Natural killer cell treated with Interleukin-12 subunit alpha and Interleukin-12 subunit beta and Interleukin-15 and Interleukin-18, amount 100 ng/mL, for 72 hours (primary cell): ENCODE results near the gene KNCN. TPM values are rescaled to one million over a fixed set of nuclear protein-coding genes. Genes with fewer than 3 reads are reported as not detected.
A peak's percentile ranks its signal among the peaks of the same experiment; 100 is the strongest.

ENCODE experiments used
- ATAC-seq, 2 donors: fragments of 150-1000 bp; cut with Tn5 transposase in 1 of 2; sonication (Bioruptor Pico), chemical (Tn5 transposase) in 1 of 2; 2 replicates each; pipeline ENCODE4 v1.10.0; 2021
- DNase-seq: peaks from one replicate; pipeline ENCODE4 v3.0.0; 2022; ENCODE audit warnings: low spot score
- H3K27ac Mint-ChIP-seq, 2 donors: 1 replicate in 1 of 2; 2 replicates in 1 of 2; pipeline ENCODE4 v1.8.0; 2022; ENCODE audit warnings: mixed read lengths in 2 of 2, mild to moderate bottlenecking in 1 of 2, moderate library complexity in 1 of 2
- H3K27me3 Mint-ChIP-seq, 2 donors: 1 replicate in 1 of 2; 2 replicates in 1 of 2; pipeline ENCODE4 v1.8.0; 2022; ENCODE audit warnings: mixed read lengths in 2 of 2
- H3K36me3 Mint-ChIP-seq: one replicate; pipeline ENCODE4 v1.8.0; 2022; ENCODE audit warnings: mixed read lengths
- H3K4me1 Mint-ChIP-seq, 2 donors: 1 replicate in 1 of 2; 2 replicates in 1 of 2; pipeline ENCODE4 v1.8.0; 2022; ENCODE audit warnings: low read depth in 2 of 2, mixed read lengths in 2 of 2, mild to moderate bottlenecking in 1 of 2
- H3K4me3 Mint-ChIP-seq: one replicate; pipeline ENCODE4 v1.8.0; 2022; ENCODE audit warnings: mixed read lengths
- H3K9me3 Mint-ChIP-seq: 2 replicates; pipeline ENCODE4 v1.8.0; 2022; ENCODE audit warnings: mixed read lengths
- total RNA-seq, 2 donors: library from RNA; stranded (reverse); gene quantifications; one replicate each; pipeline ENCODE4 v1.2.3, GENCODE V29; 2022

Gene KNCN
- total RNA-seq, 2 donors from 2014 or later, result not detected

DNA sequence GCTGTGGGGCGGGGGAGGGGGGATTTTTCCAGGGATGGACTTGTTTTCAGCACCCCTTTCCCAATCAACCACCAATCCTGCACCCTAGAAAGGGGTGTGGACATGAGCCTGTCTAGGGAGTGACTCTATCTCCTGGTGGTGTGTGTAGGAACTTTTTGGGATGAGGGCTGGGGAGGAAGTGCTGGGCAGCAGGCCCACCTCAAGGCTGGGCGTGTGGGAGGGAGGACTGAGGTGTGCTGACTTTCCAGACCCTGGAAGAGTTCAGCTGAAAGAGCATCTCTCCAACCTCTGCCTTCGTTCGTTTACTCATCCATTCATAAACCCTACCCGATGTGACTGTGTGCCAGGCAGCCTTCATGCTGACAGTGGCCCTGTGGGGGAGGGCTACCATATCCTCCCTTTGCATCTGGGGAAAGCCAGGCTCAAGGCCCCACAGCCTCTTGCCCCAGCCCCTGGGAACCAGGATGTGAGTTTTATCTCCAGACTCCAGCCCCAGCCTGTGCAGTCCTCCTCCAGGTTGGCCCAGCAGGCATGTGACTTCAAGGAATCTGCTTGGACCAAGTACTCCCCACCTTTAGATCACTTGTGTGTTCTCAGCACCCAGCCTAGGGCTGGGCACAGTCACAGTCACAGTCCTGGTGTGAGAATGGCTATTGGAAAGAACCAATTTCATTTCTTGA lies 6.7 kb downstream of the KNCN start:
- ATAC-seq (no peak), DNase-seq (no peak)
- Mint-ChIP-seq H3K4me1 (peaks cover 8 to 11% of the 10 kb centered on the region in 2 donors), H3K27ac (no peak overlapping the region), H3K27me3 (peaks cover 49 to 54% of the 10 kb centered on the region in 2 donors), H3K9me3 (no peaks in the 10 kb centered on the region), H3K4me3 (no peak overlapping the region), H3K36me3 (no peaks in the 10 kb centered on the region)

DNA sequence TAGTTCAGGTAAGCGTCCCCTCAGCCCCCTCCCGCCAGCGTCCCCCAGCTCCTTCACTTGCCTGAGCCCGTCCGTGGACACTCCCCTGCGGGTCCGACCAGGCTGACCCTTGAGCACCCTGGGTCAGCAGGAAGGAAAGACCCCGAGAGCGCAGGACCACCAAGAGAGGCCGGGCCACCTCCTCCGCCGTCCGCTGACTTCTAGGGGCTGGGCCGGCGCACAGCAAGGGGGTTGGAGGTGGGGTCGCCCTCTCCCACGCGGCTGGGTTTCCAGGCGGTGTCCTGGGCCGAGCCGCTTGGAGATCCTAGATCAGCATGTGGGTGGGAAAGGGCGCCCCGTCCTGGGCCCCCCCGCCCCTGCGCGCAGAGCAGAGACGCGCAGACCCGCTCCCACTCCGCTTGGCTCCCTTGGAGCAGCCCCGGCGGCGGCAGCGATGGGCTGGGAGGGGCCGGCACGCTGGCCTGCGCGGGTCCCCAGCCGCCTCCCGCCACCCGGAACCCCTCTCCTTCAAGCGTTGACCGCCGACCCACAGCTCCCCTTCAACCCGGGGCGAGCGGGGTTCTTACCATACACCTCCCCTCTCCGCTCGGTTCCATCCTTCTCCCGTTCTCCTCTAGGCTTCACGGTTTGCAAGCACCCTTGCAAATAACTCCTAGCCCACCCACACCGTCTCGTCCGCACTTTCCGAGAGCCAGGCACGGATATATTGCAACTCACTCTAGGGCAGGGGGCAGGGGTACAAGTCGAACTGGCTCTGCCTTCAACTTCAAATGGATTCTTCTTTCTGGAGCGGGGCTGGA lies 7.5 kb downstream of the KNCN start:
- no peak overlapping the region for H3K4me3 Mint-ChIP-seq
- H3K4me1 Mint-ChIP-seq, result peaks cover 3 to 5% of the 10 kb centered on the region in 2 donors
- no peaks in the 10 kb centered on the region for H3K36me3 Mint-ChIP-seq
- peaks cover 49 to 54% of the 10 kb centered on the region in 2 donors for H3K27me3 Mint-ChIP-seq
- ATAC-seq, result no peak
- no peaks in the 10 kb centered on the region for H3K9me3 Mint-ChIP-seq
- DNase-seq, result no peak
- H3K27ac Mint-ChIP-seq, result no peak overlapping the region

GRCh38 chr1:46543382-46543760 lies 8.1 kb downstream of the KNCN start:
- Mint-ChIP-seq H3K27ac (no peak overlapping the region), H3K4me1 (peaks cover 3 to 5% of the 10 kb centered on the region in 2 donors), H3K27me3 (peaks cover 50 to 57% of the 10 kb centered on the region in 2 donors), H3K9me3 (no peaks in the 10 kb centered on the region), H3K36me3 (no peaks in the 10 kb centered on the region), H3K4me3 (no peak overlapping the region)
- no peak for ATAC-seq
- no peak for DNase-seq

GRCh38 chr1:46539972-46540371 lies 11.5 kb downstream of the KNCN start:
- no peak for ATAC-seq
- no peak for DNase-seq
- no peaks in the 10 kb centered on the region for H3K36me3 Mint-ChIP-seq
- no peak overlapping the region for H3K27ac Mint-ChIP-seq
- peaks cover 45 to 56% of the 10 kb centered on the region in 2 donors for H3K27me3 Mint-ChIP-seq
- H3K4me3 Mint-ChIP-seq, result no peak overlapping the region
- H3K4me1 Mint-ChIP-seq, result peaks cover 3 to 5% of the 10 kb centered on the region in 2 donors
- H3K9me3 Mint-ChIP-seq, result no peaks in the 10 kb centered on the region

GRCh38 chr1:46538147-46538546 lies 13.3 kb downstream of the KNCN start:
- H3K9me3 Mint-ChIP-seq, result no peaks in the 10 kb centered on the region
- ATAC-seq, result no peak
- no peak for DNase-seq
- no peaks in the 10 kb centered on the region for H3K36me3 Mint-ChIP-seq
- peaks cover 4 to 5% of the 10 kb centered on the region in 2 donors for H3K4me1 Mint-ChIP-seq
- peaks cover 34 to 42% of the 10 kb centered on the region in 2 donors for H3K27me3 Mint-ChIP-seq
- no peak overlapping the region for H3K27ac Mint-ChIP-seq
- no peak overlapping the region for H3K4me3 Mint-ChIP-seq

DNA sequence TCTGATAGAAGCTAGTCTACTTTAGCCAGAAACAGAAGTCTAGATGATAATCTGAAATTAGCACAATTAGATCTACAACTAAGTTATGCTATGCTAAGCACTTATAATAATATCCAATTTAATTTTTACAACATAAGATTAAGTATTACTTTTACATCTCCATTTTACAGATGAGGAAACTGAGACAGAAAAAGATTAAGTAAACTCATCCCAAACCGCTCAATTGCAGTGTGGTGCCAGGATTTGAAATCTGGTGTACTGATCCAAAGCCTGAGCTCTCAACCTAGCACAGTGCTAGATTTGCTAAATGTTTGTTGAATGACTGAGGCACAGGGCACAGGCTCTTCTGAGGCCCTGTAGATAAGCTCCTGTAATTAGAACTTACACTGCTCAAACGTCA lies 13.8 kb downstream of the KNCN start:
- Mint-ChIP-seq H3K36me3 (no peaks in the 10 kb centered on the region), H3K4me3 (no peak overlapping the region), H3K27me3 (peaks cover 29 to 37% of the 10 kb centered on the region in 2 donors), H3K27ac (no peak overlapping the region), H3K4me1 (peaks cover 4 to 5% of the 10 kb centered on the region in 2 donors), H3K9me3 (no peaks in the 10 kb centered on the region)
- DNase-seq, result no peak
- ATAC-seq, result no peak

- Mint-ChIP-seq H3K27ac (no peak overlapping the region), H3K27me3 (peaks cover 24 to 27% of the 10 kb centered on the region in 2 donors), H3K4me3 (no peak overlapping the region), H3K36me3 (no peaks in the 10 kb centered on the region), H3K4me1 (peaks cover 4 to 5% of the 10 kb centered on the region in 2 donors), H3K9me3 (no peaks in the 10 kb centered on the region)
- DNase-seq (no peak), ATAC-seq (no peak)
These were observed 14.9 kb downstream of the KNCN start for GRCh38 chr1:46536527-46536926.

DNA sequence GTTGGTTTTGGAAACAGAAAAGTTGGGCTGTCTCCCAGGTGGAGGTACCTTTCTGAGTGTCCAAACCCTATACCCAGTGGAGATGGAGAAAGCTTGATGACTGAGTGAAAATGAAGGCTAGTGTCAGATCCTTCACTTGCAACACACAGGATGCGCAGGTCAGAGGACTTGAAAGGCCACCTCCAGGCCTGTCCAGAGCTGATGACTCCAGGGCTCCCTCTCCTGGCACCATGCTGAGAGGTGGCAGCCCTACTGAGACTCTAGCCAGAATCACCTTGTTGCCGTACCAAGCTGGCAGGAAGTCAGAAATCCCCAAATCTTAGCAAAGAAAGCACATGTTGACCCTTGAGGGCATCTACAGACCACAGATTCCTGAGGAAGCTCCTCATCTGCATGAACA lies 16.4 kb downstream of the KNCN start:
- Mint-ChIP-seq H3K36me3 (no peaks in the 10 kb centered on the region), H3K4me1 (peaks cover 4 to 5% of the 10 kb centered on the region in 2 donors), H3K4me3 (peak overlapping the region; percentile 2), H3K9me3 (no peaks in the 10 kb centered on the region), H3K27ac (no peak overlapping the region), H3K27me3 (peaks cover 18 to 21% of the 10 kb centered on the region in 2 donors)
- no peak for ATAC-seq
- no peak for DNase-seq

- H3K4me3 Mint-ChIP-seq, result peak overlapping the region; percentile 84
- ATAC-seq (peak; percentile 72 to 80), DNase-seq (no peak)
- peak overlapping the region in 1 of 2 donors; percentile 37 for H3K27ac Mint-ChIP-seq
- H3K27me3 Mint-ChIP-seq, result peaks cover 26 to 32% of the 10 kb centered on the region in 2 donors
- H3K4me1 Mint-ChIP-seq, result peaks cover 14 to 17% of the 10 kb centered on the region in 2 donors
- H3K36me3 Mint-ChIP-seq, result no peaks in the 10 kb centered on the region
- no peaks in the 10 kb centered on the region for H3K9me3 Mint-ChIP-seq
These were observed 18.1 kb downstream of the KNCN start for GRCh38 chr1:46533179-46533864.

- Mint-ChIP-seq H3K4me1 (peaks cover 15 to 19% of the 10 kb centered on the region in 2 donors), H3K27me3 (peaks cover 27 to 32% of the 10 kb centered on the region in 2 donors), H3K36me3 (no peaks in the 10 kb centered on the region), H3K27ac (no peak overlapping the region), H3K4me3 (peak overlapping the region; percentile 12), H3K9me3 (no peaks in the 10 kb centered on the region)
- DNase-seq, result peak; percentile 81
- ATAC-seq, result peak; percentile 82 to 86
These were observed 18.8 kb downstream of the KNCN start for GRCh38 chr1:46532498-46533178.

DNA sequence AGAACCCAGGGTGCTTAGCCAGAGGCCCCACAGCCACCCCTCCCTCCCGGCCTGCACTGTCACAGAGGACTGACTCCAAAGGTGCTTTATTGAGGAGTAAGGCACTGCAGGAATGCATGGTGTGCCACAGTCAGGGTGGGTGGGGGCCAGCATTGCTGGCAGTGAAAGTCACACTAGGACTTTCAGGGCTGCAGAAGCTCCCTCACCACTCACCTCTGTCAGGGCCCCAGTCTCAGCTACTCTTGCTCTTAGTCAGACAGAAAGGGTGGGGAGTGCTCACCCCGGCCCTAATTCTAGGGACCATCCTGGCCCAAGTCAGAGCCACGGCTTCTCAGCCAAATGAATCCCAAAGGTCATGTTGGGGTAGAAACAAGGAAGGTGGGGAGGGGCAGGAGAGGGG lies 19.4 kb downstream of the KNCN start:
- H3K9me3 Mint-ChIP-seq, result no peaks in the 10 kb centered on the region
- peak overlapping the region; percentile 11 for H3K4me3 Mint-ChIP-seq
- no peaks in the 10 kb centered on the region for H3K36me3 Mint-ChIP-seq
- H3K27ac Mint-ChIP-seq, result no peak overlapping the region
- peaks cover 15 to 19% of the 10 kb centered on the region in 2 donors for H3K4me1 Mint-ChIP-seq
- H3K27me3 Mint-ChIP-seq, result peaks cover 26% of the 10 kb centered on the region in 2 donors
- DNase-seq (no peak), ATAC-seq (peak in 1 of 2 donors; percentile 36)

DNA sequence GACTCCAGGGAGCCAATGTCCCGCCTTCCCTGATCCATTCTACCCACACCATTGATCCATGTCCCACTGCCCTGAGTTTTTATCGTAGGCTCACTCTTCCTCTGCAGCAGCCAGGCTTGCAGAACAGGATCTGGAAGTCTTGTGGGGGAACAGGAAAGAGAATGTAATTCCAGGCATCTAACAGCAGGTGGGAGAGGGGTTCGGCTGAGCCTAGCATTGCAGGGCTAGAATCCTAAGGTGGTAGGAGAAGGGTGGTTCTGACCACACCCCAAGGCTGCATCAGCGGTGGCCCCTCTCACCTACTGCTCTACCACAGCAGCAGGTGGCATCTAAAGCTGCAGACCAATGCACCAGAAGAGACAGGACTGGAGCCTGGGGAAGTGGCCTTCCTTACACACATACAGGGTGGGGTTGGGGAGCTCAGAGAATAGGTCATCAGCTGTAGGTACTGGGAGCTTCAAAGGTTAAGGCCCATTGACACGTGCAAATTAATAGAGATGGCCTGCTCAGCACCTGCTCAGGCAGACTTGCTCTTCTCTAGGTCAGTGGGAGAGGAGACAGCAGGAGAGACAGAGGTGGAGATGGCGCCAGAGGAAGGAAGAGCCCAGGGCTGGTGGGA lies 20.5 kb downstream of the KNCN start:
- no peak overlapping the region for H3K27ac Mint-ChIP-seq
- H3K27me3 Mint-ChIP-seq, result peaks cover 17 to 20% of the 10 kb centered on the region in 2 donors
- peak overlapping the region; percentile 7 for H3K4me3 Mint-ChIP-seq
- DNase-seq (no peak), ATAC-seq (no peak)
- H3K36me3 Mint-ChIP-seq, result no peaks in the 10 kb centered on the region
- H3K4me1 Mint-ChIP-seq, result peaks cover 17 to 22% of the 10 kb centered on the region in 2 donors
- no peaks in the 10 kb centered on the region for H3K9me3 Mint-ChIP-seq

DNA sequence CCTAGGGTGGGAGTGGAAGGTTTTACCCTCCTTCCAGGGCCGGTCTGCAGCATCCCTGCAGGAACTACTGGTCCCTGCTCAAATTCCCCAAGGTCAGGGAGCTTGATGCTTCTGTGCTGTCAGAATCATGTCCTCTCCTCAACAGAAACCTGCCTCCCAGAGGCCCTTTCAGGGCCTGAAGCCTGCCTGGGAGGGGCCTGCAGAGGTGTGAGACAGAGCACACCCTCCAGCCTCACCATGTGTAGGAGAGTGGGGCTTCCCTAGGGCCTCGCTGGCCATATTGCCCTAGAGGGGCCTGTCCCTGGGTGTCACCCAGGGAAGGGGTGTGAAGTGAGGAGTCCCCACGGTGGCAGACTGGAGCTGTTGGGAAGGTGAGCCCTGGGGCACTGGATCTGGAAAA lies 21.1 kb downstream of the KNCN start:
- DNase-seq (no peak), ATAC-seq (no peak)
- H3K4me3 Mint-ChIP-seq, result no peak overlapping the region
- H3K36me3 Mint-ChIP-seq, result no peaks in the 10 kb centered on the region
- H3K27ac Mint-ChIP-seq, result no peak overlapping the region
- no peaks in the 10 kb centered on the region for H3K9me3 Mint-ChIP-seq
- H3K4me1 Mint-ChIP-seq, result peaks cover 21 to 25% of the 10 kb centered on the region in 2 donors
- H3K27me3 Mint-ChIP-seq, result peaks cover 17 to 22% of the 10 kb centered on the region in 2 donors
